Measurements from ENCODE around the gene NCAM2. TPM values are rescaled to one million over a fixed set of nuclear protein-coding genes. Genes with fewer than 3 reads are reported as not detected.

Gene NCAM2
- total and polyA plus RNA-seq, 2 donors (not counting 3 experiments of a cell fraction or from before 2014, with no cell fraction given): 0.11 to 0.27 TPM

DNA sequence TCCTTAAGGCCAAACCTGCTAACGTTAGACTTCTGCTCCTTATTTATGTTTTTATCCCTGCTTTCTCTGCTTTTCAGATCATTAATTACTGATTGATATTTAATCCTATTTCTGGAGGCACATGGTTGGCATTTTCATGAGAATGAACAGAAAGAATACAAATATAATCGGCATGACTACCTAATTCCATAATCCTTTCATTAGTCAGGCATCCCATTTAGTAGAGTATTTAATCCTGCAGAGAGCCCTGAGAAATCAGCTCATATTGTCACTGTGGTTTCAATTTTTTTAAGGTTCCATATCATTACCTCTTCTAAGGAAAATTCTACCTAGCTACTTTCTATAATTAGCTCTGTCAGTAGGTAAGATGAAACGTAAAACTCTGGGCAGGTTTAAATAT, 238.8 kb downstream of the NCAM2 start:
- H4K20me1 ChIP-seq (replicated peaks; ENCODE audit: control insufficient read depth, extremely low read depth, insufficient read depth, low read length): no peaks in the 10 kb centered on the region
- H3K4me3 ChIP-seq (replicated peaks in 1 of 3; ENCODE audit: insufficient read depth in 1 of 3, low read depth in 1 of 3, low read length in 3 of 3): no peak overlapping the region
- dilution Hi-C loops (cut with MboI; ENCODE audit: extremely low pct_ligation_motif_present, low sequenced_read_pairs): no loop called here
- intact Hi-C loops (cut with micrococcal nuclease): loop anchor here (10.0 kb wide), 1 partner anchor 448 kb away; no protein-coding TSS in a partner anchor
- H3K4me1 ChIP-seq (ENCODE audit: control insufficient read depth, extremely low read depth, insufficient read depth, low read length): no peaks in the 10 kb centered on the region
- TF ChIP-seq FOS (IDR thresholded peaks at IDR 0.05; ENCODE audit: borderline replicate concordance, insufficient read depth, low read length): no peak
- TF ChIP-seq, protein P1, sequence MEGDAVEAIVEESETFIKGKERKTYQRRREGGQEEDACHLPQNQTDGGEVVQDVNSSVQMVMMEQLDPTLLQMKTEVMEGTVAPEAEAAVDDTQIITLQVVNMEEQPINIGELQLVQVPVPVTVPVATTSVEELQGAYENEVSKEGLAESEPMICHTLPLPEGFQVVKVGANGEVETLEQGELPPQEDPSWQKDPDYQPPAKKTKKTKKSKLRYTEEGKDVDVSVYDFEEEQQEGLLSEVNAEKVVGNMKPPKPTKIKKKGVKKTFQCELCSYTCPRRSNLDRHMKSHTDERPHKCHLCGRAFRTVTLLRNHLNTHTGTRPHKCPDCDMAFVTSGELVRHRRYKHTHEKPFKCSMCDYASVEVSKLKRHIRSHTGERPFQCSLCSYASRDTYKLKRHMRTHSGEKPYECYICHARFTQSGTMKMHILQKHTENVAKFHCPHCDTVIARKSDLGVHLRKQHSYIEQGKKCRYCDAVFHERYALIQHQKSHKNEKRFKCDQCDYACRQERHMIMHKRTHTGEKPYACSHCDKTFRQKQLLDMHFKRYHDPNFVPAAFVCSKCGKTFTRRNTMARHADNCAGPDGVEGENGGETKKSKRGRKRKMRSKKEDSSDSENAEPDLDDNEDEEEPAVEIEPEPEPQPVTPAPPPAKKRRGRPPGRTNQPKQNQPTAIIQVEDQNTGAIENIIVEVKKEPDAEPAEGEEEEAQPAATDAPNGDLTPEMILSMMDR (IDR thresholded peaks at IDR 0.05; ENCODE audit: extremely low read depth in 1 of 2, insufficient read depth in 1 of 2, low read depth in 1 of 2, low read length in 2 of 2): no peak
- no peak for TF ChIP-seq MYC (IDR thresholded peaks at IDR 0.05; ENCODE audit: low read depth, low read length)
- no peak for TF ChIP-seq GATA2 (IDR thresholded peaks at IDR 0.05; ENCODE audit: insufficient read depth, insufficient read length, low read depth, low read length)
- TF ChIP-seq POLR2A (IDR thresholded peaks at IDR 0.05; ENCODE audit: low read depth, low read length): no peak
- no peak for TF ChIP-seq JUN (IDR thresholded peaks at IDR 0.05; ENCODE audit: borderline replicate concordance, insufficient read depth, insufficient read length, low read depth)
- TF ChIP-seq, protein P2, sequence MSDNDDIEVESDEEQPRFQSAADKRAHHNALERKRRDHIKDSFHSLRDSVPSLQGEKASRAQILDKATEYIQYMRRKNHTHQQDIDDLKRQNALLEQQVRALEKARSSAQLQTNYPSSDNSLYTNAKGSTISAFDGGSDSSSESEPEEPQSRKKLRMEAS (IDR thresholded peaks at IDR 0.05; ENCODE audit: insufficient read depth, insufficient read length): no peak
- TF ChIP-seq POLR2AphosphoS5 (IDR thresholded peaks at IDR 0.05; ENCODE audit: insufficient read depth, low read depth, low read length): no peak
- TF ChIP-seq EZH2 (IDR thresholded peaks at IDR 0.05; ENCODE audit: borderline replicate concordance, low read depth, low read length, severe bottlenecking): no peak
- H3K79me2 ChIP-seq (ENCODE audit: control insufficient read depth, insufficient read depth, low read length): no peaks in the 10 kb centered on the region
- BruUV-seq (replicated peaks): no TSS peak
- no peaks in the 10 kb centered on the region for H3K27me3 ChIP-seq (ENCODE audit: control insufficient read depth in 2 of 2, insufficient read depth in 2 of 2, low read length in 2 of 2)
- FAIRE-seq (no peak), DNase-seq (ENCODE audit: low read depth, low spot score) (no peak)
- ChIA-PET POLR2A (no interaction called here), CTCF (interaction anchor here (0.7 to 0.8 kb wide), 2 partner anchors 16 to 23 kb away, joined by 3 to 4 read pairs; no protein-coding TSS in a partner anchor)
- H3K36me3 ChIP-seq (ENCODE audit: control insufficient read depth in 2 of 2, extremely low read depth in 1 of 2, insufficient read depth in 2 of 2, low read length in 2 of 2): no peaks in the 10 kb centered on the region
- H3K9me1 ChIP-seq (replicated peaks; ENCODE audit: control insufficient read depth, extremely low read depth, insufficient read depth, low read length): no peaks in the 10 kb centered on the region
- no peak overlapping the region for H3K4me2 ChIP-seq (ENCODE audit: insufficient read depth, low read length)
- no peaks in the 10 kb centered on the region for H3K9me3 ChIP-seq (replicated peaks; ENCODE audit: control insufficient read depth, insufficient read depth, low read length)
- H2AFZ ChIP-seq (ENCODE audit: low read depth, low read length): no peak overlapping the region
- H3K9ac ChIP-seq (replicated peaks; ENCODE audit: extremely low read depth, insufficient read depth, low read length): no peak overlapping the region
- H3K27ac ChIP-seq (ENCODE audit: insufficient read depth, low read depth, low read length): no peak overlapping the region
